HG03108 (cell line): ENCODE data around the gene PARN.
"Not testable (repeated sequence)": the region's sequence is repeated elsewhere in the genome, so short reads cannot be mapped to it uniquely, and the experiment has no call there.

ENCODE experiments used
- ATAC-seq: cut with Tn5 transposase; IDR thresholded peaks from one replicate; pipeline ENCODE4 v1.9.1; 2021; ENCODE audit warnings: moderate library complexity; ENCODE audit not compliant: unreplicated experiment

The PARN gene

GRCh38 chr16:14634389-14634725, 4.3 kb upstream of the PARN start:
- no peak for ATAC-seq

- ATAC-seq = peak; percentile 77
Observed at GRCh38 chr16:14632693-14633569, 2.9 kb upstream of the PARN start, which contains the start of gene BFAR. BFAR (plus strand) TSS chr16:14632951; CDS start chr16:14644347, 11,396 bp downstream.

DNA sequence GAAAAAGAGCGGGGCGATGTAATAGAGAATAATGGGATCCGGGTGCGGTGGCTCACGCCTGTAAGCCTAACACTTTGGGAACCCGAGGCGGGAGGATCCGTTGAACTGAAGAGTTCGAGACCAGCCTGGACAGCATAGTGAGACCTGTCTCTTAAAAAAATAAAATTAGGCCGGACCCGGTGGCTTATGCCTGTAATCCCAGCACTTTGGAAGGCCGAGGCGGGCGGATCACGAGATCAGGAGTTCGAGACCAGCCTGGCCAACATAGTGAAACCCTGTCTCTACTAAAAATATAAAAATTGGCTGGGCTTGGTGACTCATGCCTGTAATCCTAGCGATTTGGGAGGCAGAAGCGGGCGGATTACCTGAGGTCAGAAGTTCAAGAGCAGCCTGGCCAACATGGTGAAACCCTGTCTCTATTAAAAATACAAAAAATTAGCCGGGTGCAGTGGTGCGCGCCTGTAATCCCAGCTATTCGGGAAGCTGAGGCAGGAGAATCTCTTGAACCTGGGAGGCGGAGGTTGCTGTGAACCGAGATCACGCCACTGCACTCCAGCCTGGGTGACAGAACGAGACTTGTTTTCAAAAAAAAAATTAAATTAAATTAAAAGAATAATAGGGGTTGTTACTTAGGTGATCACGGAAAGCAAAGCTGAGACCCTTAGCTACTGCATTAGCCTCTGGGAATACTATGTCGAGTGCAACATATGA, 715 bp upstream of the PARN start:
- not testable (repeated sequence) for ATAC-seq

GRCh38 chr16:14629612-14629918, 495 bp downstream of the PARN start:
- ATAC-seq = no peak

DNA sequence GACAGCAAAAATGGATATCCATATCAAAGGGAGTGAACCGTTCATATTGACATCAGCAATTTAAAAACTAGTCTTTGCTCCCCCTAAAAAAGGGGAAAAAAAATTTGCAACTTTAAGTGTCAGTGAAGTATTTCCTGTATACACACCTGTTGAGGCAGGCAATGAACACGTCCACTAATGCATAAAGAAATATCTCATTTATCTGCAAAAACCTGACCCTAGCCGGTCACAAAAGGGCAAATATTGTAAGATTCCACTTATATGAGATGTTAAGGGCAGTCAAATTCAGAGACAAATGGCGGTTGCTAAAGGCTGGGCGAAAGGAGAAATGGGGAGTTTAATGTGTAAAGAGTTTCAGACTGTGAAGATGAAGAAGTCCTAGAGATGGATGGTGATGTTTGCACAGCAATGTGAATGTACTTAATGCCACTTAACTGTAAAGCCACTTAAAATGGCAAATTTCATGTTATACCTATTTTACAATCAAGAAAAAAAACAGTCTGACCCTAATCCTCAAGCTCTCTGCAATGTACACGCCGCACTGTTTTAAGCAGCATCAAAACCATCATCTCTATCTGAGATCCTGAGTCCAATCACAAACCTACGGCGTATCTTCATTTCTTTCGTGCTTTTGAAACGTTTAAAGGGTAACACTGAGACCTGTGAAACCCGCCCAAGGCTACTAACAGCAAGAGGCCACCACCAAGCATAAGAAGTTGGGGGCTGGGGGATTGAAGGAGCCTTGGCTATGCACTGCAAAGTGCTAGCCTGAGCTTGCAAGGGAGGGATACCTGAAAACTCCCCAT, 1.1 kb downstream of the PARN start:
- no peak for ATAC-seq

DNA sequence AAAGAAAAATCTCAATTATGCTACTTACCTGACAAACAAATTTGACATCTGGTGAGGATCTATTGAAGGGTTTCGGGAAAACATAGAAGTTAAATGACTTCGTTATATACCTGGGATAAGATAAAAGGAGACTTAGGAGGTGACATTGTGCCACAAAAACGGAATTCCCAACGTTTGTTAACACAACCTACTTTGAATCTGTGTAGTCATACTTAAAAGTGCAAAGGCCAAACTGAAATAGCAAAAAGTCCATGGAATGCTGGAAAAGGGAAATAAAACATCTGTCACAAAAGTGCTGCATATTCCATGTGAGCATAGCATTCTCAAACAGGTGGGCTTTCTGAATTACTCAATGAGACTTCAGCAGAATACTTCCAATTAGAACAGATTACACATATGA, 3.0 kb downstream of the PARN start:
- ATAC-seq = no peak

- no peak for ATAC-seq
Observed at GRCh38 chr16:14618566-14618965, 11.5 kb downstream of the PARN start.

DNA sequence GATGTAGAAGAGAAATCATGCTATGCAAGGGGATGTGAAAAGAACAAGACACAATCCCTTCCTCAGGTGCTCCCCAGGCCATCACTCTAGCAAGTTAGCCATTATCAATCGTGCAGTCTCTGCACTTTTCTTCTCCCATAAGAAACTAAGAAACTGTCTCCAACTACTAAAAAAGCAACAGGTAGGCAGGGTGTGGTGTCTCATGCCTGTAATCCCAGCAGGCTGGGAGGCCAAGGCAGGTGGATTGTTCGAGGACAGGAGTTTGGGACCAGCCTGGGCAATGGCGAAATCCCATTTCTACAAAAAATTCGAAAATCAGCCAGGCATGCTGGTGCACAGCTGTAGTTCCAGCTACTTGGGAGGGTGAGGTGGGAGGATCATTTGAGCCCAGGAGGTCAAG, 13.8 kb downstream of the PARN start:
- ATAC-seq = no peak

- no peak for ATAC-seq
Observed at GRCh38 chr16:14613991-14614390, 16.1 kb downstream of the PARN start.

DNA sequence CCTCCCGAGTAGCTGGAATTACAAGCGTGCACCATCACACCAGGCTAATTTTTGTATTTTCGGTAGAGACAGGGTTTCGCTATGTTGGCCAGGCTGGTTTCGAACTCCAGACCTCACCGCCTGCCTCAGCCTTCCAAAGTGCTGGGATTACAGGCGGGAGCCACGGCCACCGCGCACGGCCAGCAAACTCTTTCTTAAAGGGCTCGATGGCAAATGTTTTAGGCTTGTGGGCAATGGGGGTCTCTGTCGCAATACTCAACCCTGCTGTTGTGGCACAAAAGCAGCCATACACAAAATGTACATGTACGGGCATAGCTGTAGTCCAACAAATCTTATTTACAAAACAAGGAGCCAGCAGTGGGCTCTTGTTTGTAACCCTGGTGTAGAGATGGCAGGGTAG, 18.4 kb downstream of the PARN start:
- no peak for ATAC-seq

GRCh38 chr16:14609716-14610115, 20.3 kb downstream of the PARN start:
- no peak for ATAC-seq

GRCh38 chr16:14608604-14609003, 21.5 kb downstream of the PARN start:
- no peak for ATAC-seq

GRCh38 chr16:14608111-14608566, 21.9 kb downstream of the PARN start:
- ATAC-seq = peak; percentile 55

DNA sequence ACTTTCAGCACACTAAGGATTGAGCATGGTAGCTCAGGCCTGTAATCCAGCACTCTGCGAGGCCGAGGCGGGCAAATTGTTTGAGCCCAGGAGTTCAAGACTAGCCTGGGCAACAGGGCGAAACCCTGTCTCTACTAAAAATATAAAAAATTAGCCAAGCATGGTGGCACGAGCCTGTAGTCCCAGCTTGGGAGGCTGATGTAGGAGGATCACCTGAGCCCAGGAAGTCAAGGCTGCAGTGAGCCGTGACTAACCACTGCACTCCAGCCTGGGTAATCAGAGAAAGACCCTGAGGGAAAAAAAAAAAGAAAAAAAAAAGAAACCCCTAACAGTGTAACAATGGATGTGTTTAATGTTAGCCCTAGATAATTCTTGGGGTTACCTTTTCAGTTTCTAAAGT, 24.0 kb downstream of the PARN start:
- ATAC-seq = no peak

- no peak for ATAC-seq
Observed at GRCh38 chr16:14602443-14602963, 27.6 kb downstream of the PARN start.

DNA sequence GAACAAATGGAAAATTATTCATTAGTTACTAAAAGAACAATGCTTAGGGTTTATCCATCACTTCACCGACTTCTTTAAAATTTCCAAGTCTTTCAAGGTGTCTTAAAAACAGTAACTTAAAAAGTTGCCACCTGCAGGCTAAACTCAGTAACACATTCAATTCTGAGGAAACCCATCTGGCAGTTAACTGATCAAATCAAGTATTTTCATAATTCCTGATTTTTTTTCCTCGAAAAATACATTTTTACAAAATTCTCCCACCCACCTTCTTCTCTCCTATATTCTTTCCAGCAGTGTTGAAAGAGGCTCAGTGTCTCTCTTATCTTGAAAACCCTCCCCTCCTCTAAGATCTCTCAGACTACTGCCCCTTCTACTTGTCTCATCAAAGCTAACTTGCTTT, 29.9 kb downstream of the PARN start:
- ATAC-seq = no peak

DNA sequence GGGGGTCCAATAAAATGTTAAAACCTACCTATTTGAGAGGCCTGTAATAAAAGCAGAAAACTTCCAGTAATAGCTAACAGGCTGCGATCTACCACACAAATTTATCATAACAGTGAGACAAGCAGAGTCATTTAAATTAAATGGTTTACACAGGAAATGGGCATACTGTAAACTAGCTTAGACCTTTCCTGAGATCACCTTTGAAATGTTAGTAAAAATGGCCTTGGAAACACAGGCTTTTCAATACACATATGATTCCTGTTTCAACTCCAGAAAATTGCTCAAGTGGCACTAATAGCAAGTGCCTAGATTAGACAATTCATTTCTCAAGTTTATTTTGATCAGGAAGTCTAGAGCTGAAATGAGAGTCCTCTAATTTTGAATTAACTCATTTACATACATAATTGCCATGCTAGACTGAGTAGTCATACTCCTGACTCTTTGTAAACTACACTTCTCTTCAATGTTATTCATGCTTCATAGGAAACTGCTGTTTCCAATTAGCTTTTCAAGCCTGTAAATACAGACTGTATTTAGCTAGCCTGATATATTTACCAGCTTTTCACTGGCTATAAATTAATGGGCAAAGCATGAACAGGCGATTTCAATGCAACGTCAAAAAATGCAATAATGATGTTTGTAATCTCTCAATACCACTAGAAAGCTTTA, 43.3 kb downstream of the PARN start:
- ATAC-seq = no peak

DNA sequence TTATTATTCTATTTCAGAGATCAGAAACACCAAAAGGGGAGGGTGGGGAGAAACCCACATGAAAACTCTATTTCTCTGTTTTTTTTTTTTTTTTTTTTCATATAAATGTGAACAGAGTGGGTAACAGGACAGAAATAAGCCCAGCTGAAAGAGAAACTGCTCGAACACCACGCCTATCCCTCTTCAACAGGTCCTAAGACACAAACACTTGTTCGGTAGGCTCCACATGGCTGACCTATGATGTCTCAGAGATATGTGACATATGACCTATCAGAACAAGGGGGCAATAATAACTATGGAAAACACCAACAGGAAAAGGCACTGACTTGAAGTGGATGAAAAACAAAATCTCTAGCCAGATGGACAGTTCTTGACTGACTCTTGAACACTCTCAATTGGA, 44.8 kb downstream of the PARN start:
- no peak for ATAC-seq

- ATAC-seq = not testable (repeated sequence)
Observed at GRCh38 chr16:14580926-14581325, 49.1 kb downstream of the PARN start.

DNA sequence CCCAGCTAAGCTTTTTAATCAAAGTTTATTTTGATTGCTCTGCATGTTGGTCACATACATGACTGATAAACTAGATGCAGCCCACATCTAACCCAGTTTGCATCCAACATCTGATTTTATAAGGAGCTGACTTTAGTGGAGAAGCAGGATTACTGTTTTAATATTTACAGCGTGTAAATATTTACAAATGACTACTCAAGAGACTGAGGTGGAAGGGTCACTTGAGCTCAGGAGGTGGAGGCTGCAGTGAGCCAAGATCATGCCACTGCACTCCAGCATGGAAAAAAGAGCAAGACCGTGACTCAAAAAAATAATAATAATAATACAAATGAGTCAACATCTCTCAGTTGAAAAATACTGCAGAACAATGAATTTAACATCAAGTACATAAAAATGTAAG, 50.8 kb downstream of the PARN start:
- no peak for ATAC-seq

- ATAC-seq = no peak
Observed at GRCh38 chr16:14576532-14576931, 53.5 kb downstream of the PARN start.
